ENCODE measurements around the gene MED29. TPM values are rescaled to one million over a fixed set of nuclear protein-coding genes. Genes with fewer than 3 reads are reported as not detected.

MED29 gene
- polyA plus RNA-seq, 4 donors, result 41.5 to 48.2 (median 43.1) TPM

- DNase-seq (ENCODE audit: low read depth in 4 of 4, low spot score in 3 of 4), result no peak
Observed at GRCh38 chr19:39397360-39398296, 6.5 kb downstream of the MED29 start.

GRCh38 chr19:39398297-39398864 is 7.2 kb downstream of the MED29 start:
- DNase-seq (ENCODE audit: low read depth in 4 of 4, low spot score in 3 of 4), result no peak

GRCh38 chr19:39399668-39400050 is 8.5 kb downstream of the MED29 start:
- DNase-seq (ENCODE audit: low read depth in 4 of 4, low spot score in 3 of 4), result no peak

GRCh38 chr19:39400061-39400460 is 8.9 kb downstream of the MED29 start:
- no peak for DNase-seq (ENCODE audit: low read depth in 4 of 4, low spot score in 3 of 4)

- no peak for DNase-seq (ENCODE audit: low read depth in 4 of 4, low spot score in 3 of 4)
Observed at GRCh38 chr19:39401070-39401548, 9.9 kb downstream of the MED29 start.

GRCh38 chr19:39401549-39402345 is 10.6 kb downstream of the MED29 start:
- no peak for DNase-seq (ENCODE audit: low read depth in 4 of 4, low spot score in 3 of 4)

GRCh38 chr19:39402346-39403300 is 11.4 kb downstream of the MED29 start:
- peak in 3 of 4 donors; percentile 87 to 88 (median 88) for DNase-seq (ENCODE audit: low read depth in 4 of 4, low spot score in 3 of 4)

GRCh38 chr19:39403331-39404312 is 12.4 kb downstream of the MED29 start:
- peak; percentile 78 to 81 (median 80) for DNase-seq (ENCODE audit: low read depth in 4 of 4, low spot score in 3 of 4)

- no peak for DNase-seq (ENCODE audit: low read depth in 4 of 4, low spot score in 3 of 4)
Observed at GRCh38 chr19:39405261-39405957, 14.2 kb downstream of the MED29 start.

- no peak for DNase-seq (ENCODE audit: low read depth in 4 of 4, low spot score in 3 of 4)
Observed at GRCh38 chr19:39405958-39406655, 14.9 kb downstream of the MED29 start.

GRCh38 chr19:39406656-39407409 is 15.7 kb downstream of the MED29 start, which contains the start of gene ZFP36:
Gene ZFP36 (plus strand): TSS chr19:39406847. CDS start chr19:39406905, 58 bp downstream.
- peak in 1 of 4 donors; percentile 56 for DNase-seq (ENCODE audit: low read depth in 4 of 4, low spot score in 3 of 4)

- DNase-seq (ENCODE audit: low read depth in 4 of 4, low spot score in 3 of 4), result no peak
Observed at GRCh38 chr19:39407410-39407659, 16.2 kb downstream of the MED29 start.

- no peak for DNase-seq (ENCODE audit: low read depth in 4 of 4, low spot score in 3 of 4)
Observed at GRCh38 chr19:39407660-39408391, 16.6 kb downstream of the MED29 start.

GRCh38 chr19:39408392-39409207 is 17.4 kb downstream of the MED29 start:
- DNase-seq (ENCODE audit: low read depth in 4 of 4, low spot score in 3 of 4), result no peak
